NCI-H510A (cell line): ENCODE measurements around the gene ATP10B.

Experiments
- DNase-seq: peaks from one replicate; lab custom pipeline; 2025; lab: John Stamatoyannopoulos, UW

ATP10B gene

GRCh38 chr5:160637357-160638090, 214.5 kb downstream of the ATP10B start:
- DNase-seq, result no peak

- DNase-seq, result no peak
Measured at GRCh38 chr5:160635663-160636062, 216.3 kb downstream of the ATP10B start.

- no peak for DNase-seq
Measured at GRCh38 chr5:160635046-160635445, 217.0 kb downstream of the ATP10B start.

- DNase-seq, result no peak
Measured at GRCh38 chr5:160629003-160629402, 223.0 kb downstream of the ATP10B start.

- no peak for DNase-seq
Measured at GRCh38 chr5:160628619-160628968, 223.4 kb downstream of the ATP10B start.

- no peak for DNase-seq
Measured at GRCh38 chr5:160627921-160628618, 223.9 kb downstream of the ATP10B start.

GRCh38 chr5:160626322-160626721, 225.7 kb downstream of the ATP10B start:
- no peak for DNase-seq

- no peak for DNase-seq
Measured at GRCh38 chr5:160621526-160621925, 230.5 kb downstream of the ATP10B start.

- DNase-seq, result no peak
Measured at GRCh38 chr5:160620401-160620800, 231.6 kb downstream of the ATP10B start.

GRCh38 chr5:160619381-160619780, 232.6 kb downstream of the ATP10B start:
- no peak for DNase-seq

- DNase-seq, result no peak
Measured at GRCh38 chr5:160618286-160618685, 233.7 kb downstream of the ATP10B start.

GRCh38 chr5:160616712-160617497, 235.1 kb downstream of the ATP10B start:
- no peak for DNase-seq

GRCh38 chr5:160614136-160614535, 237.9 kb downstream of the ATP10B start:
- DNase-seq, result no peak

GRCh38 chr5:160605266-160605665, 246.7 kb downstream of the ATP10B start:
- DNase-seq, result no peak

- no peak for DNase-seq
Measured at GRCh38 chr5:160604484-160604883, 247.5 kb downstream of the ATP10B start.

- DNase-seq, result no peak
Measured at GRCh38 chr5:160602744-160603143, 249.3 kb downstream of the ATP10B start.

GRCh38 chr5:160601046-160601445, 251.0 kb downstream of the ATP10B start:
- DNase-seq, result no peak

- no peak for DNase-seq
Measured at GRCh38 chr5:160573318-160573717, 278.7 kb downstream of the ATP10B start.

GRCh38 chr5:160567031-160567705, 284.8 kb downstream of the ATP10B start:
- no peak for DNase-seq

GRCh38 chr5:160565376-160565775, 286.6 kb downstream of the ATP10B start:
- no peak for DNase-seq

- DNase-seq, result no peak
Measured at GRCh38 chr5:160556846-160557245, 295.2 kb downstream of the ATP10B start.

GRCh38 chr5:160555971-160556631, 295.9 kb downstream of the ATP10B start:
- DNase-seq, result no peak
